HL-60/S4 treated with phorbol 12-myristate 13-acetate at 8.2 ng/mL for 4 days and 3 days (cell line): ENCODE results near the gene ADGRF5.
"Not testable (repeated sequence)": the region's sequence is repeated elsewhere in the genome, so short reads cannot be mapped to it uniquely, and the experiment has no call there.

ENCODE experiments used
- in situ Hi-C: fragments of 300-500 bp; cut with MboI; formaldehyde crosslinking; loops from 2 replicates; pipeline ENCODE4 v1.15.0; 2022; ENCODE audit warnings: low sequenced_read_pairs

Gene ADGRF5

DNA sequence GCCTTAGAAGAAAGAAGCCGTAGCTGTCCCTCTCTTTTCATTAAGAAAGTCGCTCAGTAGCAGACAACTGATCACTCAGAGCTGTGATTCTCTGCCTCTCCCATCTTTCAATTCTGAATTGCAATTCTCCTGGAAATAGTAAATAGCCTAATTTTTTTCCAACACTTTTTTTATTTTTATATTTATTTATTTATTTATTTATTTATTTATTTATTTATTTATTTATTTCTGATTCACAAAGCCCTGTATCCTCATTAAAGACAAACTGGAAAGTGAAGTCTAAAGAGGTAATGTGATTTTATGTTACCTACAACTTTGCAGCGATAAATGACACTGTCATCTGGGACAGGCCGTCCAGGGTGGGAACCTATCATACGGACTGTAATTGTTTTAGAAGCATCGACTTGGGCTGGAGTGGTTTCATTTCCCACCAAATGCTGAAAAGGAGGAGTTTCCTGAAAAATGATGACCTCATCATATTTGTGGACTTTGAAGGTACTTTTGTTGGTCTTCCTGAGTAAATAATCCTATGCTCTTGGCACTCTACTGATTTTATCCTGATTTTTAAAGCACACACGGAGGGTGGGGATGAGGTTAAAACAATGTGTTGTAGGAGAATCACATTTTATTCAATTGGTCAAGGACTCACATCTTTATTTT, 87.4 kb downstream of the ADGRF5 start:
- in situ Hi-C loops = not testable (repeated sequence)

DNA sequence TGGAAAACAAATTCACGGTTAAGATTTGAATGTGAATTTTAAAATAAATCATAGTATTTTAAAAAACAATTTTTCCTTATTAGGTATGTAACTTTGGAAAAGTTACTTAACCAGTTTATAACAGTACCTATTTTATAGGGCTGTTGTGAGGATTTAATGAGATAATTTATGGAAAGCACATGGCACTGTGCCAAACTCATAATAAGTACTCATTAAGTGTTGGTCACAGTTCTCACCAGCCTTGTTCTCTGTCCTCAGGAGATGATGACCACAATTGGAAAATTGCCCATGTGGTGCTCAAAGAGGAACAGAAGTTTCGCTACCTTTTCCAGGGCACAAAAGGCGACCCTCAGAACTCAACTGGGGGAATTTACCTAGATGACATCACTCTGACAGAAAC, 88.9 kb downstream of the ADGRF5 start:
- in situ Hi-C loops = no loop called here

DNA sequence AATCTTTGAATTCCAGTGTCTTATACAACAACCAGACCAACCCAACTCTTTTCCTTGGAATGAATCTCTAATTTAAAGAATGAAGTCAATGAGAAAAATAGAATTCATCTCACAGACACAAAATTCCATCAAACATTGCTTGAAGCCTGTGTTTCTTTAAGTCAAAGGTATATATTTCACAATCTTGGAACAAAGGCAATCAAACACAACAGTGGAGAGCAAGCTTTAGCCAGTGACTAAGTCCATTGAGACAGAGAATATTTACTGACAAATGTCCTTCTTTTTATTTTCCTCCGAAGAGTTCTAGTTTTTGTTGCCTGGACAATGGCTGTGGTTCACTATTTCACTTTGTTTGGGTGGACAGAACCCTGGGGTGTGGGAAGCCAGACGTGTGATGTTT, 92.8 kb downstream of the ADGRF5 start:
- in situ Hi-C loops = no loop called here

DNA sequence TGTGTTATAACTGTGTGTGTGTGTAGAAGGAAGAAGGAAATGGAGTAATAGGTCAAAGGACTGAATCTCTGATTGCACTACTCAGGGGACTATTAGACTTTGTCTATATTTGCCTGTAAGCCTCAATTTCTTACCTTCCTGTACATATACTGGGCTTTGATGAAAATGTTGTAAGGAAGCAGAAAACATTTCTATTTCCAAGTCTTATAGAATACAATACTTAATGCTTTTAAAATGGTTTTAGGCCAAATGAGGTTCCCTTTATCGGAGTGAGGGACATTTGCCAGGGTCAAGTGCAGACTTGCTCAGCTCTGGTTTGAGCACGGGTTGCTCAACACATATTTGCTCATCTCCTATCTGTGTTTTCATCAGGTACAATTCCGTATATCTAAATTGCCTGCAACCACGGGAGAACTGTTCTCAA, 100.3 kb downstream of the ADGRF5 start:
- in situ Hi-C loops = no loop called here

DNA sequence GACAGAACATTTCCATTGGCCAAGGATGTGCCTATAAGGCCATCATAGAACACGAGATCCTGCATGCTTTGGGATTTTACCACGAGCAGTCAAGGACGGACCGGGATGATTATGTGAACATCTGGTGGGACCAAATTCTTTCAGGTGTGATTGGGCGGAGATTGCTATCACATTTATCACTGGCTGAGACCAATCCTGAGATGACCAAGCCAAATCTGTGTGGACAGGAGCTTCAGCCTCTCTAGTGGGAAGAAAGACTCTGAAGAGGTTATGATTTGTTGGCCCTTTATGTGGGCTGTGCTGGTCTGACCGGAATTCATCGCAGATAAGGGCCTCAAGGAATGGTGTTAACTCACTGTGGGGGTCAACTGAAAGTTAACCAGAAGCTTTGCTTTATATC, 102.2 kb downstream of the ADGRF5 start:
- in situ Hi-C loops = no loop called here

DNA sequence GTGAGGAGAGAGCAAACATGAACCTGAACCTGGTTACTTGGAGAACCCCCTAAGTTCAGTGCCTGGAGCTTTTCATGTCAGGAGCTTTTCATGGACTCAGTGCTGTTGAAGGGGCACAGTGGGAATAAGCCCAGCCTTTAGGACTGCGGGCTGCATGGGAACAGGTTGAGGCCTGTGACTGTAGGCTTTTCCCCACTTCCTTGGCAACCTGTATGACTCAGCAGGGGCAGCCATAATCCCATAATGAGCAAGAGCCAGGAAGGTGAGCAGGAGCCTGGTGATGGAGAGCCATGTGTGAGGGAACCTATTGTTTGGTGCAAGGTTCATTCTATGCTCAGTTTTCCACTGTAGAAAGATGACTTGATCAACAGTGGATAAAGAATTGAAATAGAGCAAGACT, 105.1 kb downstream of the ADGRF5 start:
- in situ Hi-C loops = no loop called here

DNA sequence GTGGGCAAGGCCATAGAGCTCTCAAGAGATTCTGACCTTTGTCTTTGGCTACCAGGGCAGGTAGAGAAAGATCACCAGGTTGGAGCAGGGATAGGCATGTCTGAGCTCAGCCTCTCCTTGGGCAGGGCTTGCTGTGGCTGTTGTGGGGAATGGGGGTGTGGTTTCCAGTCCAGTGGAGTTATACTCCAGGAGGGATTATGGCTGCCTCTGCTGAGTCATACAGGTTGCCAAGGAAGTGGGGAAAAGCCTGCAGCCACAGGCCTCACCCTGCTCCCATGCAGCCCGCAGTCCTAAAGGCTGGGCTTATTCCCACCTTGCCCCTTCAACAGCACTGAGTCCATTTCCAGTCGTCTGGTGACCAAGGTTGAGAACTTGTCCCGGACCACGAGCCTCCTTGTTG, 106.6 kb downstream of the ADGRF5 start:
- in situ Hi-C loops = no loop called here

DNA sequence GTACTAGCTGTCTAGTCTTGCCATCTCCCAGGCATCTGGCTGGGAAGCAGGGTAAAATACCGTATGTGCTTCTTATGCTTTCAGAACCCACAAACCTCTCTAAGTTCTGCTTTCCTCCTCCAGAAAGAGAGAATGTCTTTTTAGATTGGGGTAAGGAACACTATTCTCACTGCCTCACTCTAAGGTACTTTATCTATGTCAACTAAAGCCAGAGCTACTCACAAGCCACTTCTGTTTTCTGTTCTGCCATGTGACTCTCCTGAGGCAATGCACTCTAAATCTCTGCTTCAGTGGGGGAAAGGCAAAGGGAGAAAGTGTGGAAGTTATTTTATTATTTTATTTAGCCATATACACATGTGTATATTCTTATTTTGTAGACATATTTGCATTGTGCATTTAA, 112.9 kb downstream of the ADGRF5 start:
- in situ Hi-C loops = no loop called here
